ENCODE results near the gene TNXB. TPM values are rescaled to one million over a fixed set of nuclear protein-coding genes. Genes with fewer than 3 reads are reported as not detected.

TNXB gene
- total RNA-seq, 4 donors from 2014 or later, result 42.2 to 112 (median 80.9) TPM

DNA sequence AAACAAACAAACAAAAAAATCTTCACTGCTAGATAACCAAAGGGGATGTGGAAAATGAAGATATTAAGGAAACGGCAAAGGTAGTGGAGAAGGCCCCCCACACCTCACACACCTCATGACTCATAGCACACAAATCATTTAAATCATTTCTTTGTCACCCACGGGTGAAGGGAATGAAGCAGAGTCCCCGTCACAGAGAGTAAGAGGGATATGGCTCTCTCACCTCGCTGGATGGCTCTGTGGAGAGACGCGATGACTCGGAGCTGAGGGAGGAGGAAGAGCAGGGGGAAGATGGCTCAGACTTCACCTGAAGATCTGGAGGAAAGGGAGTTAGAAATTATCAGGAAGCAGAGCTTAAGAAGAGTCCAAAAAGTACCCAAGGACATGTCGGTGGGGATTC is 17.7 kb upstream of the TNXB start:
- Histone ChIP-seq H3K27me3 (no peaks in the 10 kb centered on the region), H3K9me3 (no peaks in the 10 kb centered on the region), H3K27ac (no peak overlapping the region), H3K4me1 (peaks cover 26% of the 10 kb centered on the region in 2 donors), H3K36me3 (peaks cover 11 to 37% of the 10 kb centered on the region in 2 donors), H3K4me3 (replicated peaks in 1 of 3) (no peak overlapping the region)
- TF ChIP-seq, protein P1, sequence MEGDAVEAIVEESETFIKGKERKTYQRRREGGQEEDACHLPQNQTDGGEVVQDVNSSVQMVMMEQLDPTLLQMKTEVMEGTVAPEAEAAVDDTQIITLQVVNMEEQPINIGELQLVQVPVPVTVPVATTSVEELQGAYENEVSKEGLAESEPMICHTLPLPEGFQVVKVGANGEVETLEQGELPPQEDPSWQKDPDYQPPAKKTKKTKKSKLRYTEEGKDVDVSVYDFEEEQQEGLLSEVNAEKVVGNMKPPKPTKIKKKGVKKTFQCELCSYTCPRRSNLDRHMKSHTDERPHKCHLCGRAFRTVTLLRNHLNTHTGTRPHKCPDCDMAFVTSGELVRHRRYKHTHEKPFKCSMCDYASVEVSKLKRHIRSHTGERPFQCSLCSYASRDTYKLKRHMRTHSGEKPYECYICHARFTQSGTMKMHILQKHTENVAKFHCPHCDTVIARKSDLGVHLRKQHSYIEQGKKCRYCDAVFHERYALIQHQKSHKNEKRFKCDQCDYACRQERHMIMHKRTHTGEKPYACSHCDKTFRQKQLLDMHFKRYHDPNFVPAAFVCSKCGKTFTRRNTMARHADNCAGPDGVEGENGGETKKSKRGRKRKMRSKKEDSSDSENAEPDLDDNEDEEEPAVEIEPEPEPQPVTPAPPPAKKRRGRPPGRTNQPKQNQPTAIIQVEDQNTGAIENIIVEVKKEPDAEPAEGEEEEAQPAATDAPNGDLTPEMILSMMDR (IDR thresholded peaks at IDR 0.05), result no peak
- TF ChIP-seq POLR2A (IDR thresholded peaks at IDR 0.05), result no peak
- intact Hi-C loops (cut with DNase I), result no loop called here
- 57 to 64% methylated on average over 8 of the region's 8 CpGs for WGBS, 2 donors
- DNase-seq, result no peak

DNA sequence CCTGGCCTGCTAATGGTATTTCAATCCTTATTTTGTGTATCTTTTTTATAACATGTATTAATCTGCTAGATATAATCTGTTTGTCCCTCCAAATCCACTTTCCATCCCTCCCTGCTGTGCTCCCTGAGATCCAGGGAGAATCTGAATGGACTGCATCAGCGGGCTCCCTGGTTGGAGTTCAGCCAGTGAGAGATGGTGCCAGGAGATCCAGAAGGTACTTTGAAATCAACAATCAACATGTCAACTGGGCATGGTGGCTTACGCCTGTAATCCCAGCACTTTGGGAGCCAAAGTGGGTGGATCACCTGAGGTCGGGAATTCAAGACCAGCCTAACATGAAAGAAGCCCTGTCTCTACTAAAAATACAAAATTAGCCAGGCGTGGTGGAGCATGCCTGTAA is 14.5 kb upstream of the TNXB start:
- H3K9me3 ChIP-seq, result no peaks in the 10 kb centered on the region
- H3K36me3 ChIP-seq, result peaks cover 37 to 61% of the 10 kb centered on the region in 2 donors
- DNase-seq, result no peak
- H3K4me3 ChIP-seq (replicated peaks in 1 of 3), result no peak overlapping the region
- TF ChIP-seq, protein P1 (IDR thresholded peaks at IDR 0.05), result no peak
- TF ChIP-seq POLR2A (IDR thresholded peaks at IDR 0.05), result no peak
- peaks cover 16 to 20% of the 10 kb centered on the region in 2 donors for H3K4me1 ChIP-seq
- no peaks in the 10 kb centered on the region for H3K27me3 ChIP-seq
- intact Hi-C loops (cut with DNase I), result no loop called here
- no peak overlapping the region for H3K27ac ChIP-seq
- 86 to 88% methylated on average over 4 of the region's 4 CpGs for WGBS, 2 donors

DNA sequence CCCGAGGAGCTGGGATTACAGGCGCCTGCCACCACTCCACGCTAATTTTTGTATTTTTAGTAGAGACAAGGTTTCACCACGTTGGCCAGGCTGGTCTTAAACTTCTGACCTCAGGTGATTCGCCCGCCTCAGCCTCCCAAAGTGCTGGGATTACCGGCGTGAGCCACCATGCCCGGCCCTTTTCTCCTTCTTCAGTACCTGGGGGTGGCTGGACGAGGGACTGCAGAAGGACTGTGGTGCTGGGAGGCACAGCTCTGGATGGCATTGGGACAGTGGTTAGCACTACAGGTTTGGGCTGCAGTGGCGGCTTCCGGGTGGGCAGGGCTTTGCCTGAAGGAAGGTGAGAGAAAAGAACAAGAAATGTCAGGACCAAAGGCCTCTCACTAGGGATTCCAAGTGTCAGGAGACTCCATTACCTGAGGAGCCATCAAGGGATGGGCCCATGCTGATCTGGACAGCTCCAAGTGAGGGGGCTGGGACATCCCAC is 11.5 kb upstream of the TNXB start:
- intact Hi-C loops (cut with DNase I), result no loop called here
- peaks cover 60 to 82% of the 10 kb centered on the region in 2 donors for H3K36me3 ChIP-seq
- H3K27me3 ChIP-seq, result no peaks in the 10 kb centered on the region
- no peak overlapping the region for H3K27ac ChIP-seq
- no peak for DNase-seq
- no peak for TF ChIP-seq POLR2A (IDR thresholded peaks at IDR 0.05)
- TF ChIP-seq, protein P1 (IDR thresholded peaks at IDR 0.05), result no peak
- no peak overlapping the region for H3K4me3 ChIP-seq (replicated peaks in 1 of 3)
- H3K9me3 ChIP-seq, result no peaks in the 10 kb centered on the region
- WGBS, 2 donors, result 93 to 94% methylated on average over 12 of the region's 12 CpGs
- H3K4me1 ChIP-seq, result peaks cover 0 to 7% of the 10 kb centered on the region in 2 donors

DNA sequence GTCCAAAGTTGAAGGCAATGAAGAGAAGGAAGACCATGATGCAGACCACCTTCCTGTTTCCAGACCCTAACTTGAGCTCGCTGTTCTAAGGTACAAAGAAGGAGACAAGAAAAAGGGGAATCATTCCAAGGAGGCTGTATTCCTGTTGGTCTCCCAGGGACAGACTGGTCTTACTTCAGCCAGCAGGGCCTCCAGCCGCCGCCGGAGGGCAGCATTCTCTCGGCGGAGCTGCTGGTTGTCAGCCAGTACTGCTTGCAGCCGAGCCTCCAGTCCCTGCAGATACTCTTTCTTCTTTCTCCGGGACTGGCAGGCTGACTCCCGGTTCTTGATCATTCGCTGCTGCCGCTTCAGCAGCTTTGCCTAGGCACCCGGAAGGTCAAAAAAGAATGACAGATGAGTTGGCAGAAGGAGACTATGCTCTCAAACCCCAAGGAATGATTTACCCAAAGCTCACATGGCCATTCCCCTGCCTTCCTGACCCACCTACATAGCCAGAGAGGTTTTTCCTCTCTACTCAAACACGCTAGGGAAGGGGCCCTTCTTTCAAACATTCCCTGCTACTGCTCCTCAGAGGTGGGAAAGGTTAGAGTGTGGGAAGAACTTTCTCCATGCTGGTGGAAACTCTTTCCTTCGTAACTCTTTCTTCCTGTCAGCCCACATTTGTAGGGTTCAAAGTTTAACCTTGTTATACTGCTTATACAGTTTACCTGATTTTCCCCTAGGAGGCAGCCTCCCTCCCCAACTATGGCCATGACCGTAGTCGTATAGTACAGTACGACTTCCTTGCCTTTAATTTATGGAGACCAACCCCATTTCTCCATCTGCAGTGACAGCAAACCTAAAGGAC is 9.9 kb upstream of the TNXB start:
- no peaks in the 10 kb centered on the region for H3K9me3 ChIP-seq
- DNase-seq, result peak; percentile 90 to 91
- intact Hi-C loops (cut with DNase I), result loop anchor here (5.0 to 10.0 kb wide), 2 partner anchors 33 to 74 kb away; partner anchors contain the start of genes PPT2 and PRRT1
- H3K4me3 ChIP-seq (replicated peaks in 1 of 3), result no peak overlapping the region
- H3K27me3 ChIP-seq, result no peaks in the 10 kb centered on the region
- TF ChIP-seq, protein P1 (IDR thresholded peaks at IDR 0.05), result peak; percentile 77 to 96 (median 93)
- no peak for TF ChIP-seq POLR2A (IDR thresholded peaks at IDR 0.05)
- peaks cover 63 to 68% of the 10 kb centered on the region in 2 donors for H3K36me3 ChIP-seq
- WGBS, 2 donors, result 25 to 31% methylated on average over 17 of the region's 17 CpGs
- peak overlapping the region in 2 of 3 donors; percentile 26 to 57 for H3K27ac ChIP-seq
- peaks cover 2 to 16% of the 10 kb centered on the region in 2 donors for H3K4me1 ChIP-seq

DNA sequence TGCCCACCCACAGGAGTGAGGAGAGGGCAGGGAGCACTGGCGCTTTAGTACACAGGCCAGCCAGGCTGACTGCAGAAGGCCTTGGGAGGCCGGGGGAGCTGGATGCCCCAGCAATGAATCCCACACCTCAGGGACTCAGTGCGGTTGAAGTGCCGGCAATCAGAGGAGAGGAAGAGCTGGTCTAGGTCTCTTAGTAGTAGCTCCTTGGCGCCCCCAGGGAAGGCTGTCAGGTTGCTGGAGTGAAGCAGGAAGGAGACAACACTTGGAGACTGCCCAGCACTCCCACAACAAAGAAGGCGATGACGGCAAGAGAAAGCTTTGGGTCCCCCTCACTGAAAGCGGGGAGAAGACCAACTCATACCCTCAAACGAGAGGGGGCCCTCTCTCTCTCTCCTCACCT is 8.3 kb upstream of the TNXB start:
- H3K36me3 ChIP-seq, result peaks cover 56 to 58% of the 10 kb centered on the region in 2 donors
- peak overlapping the region in 1 of 3 donors; percentile 36 for H3K27ac ChIP-seq
- H3K27me3 ChIP-seq, result no peaks in the 10 kb centered on the region
- intact Hi-C loops (cut with DNase I), result loop anchor here (5.0 to 10.0 kb wide), 2 partner anchors 35 to 73 kb away; partner anchors contain the start of genes PPT2 and PRRT1
- DNase-seq, result no peak
- no peak overlapping the region for H3K4me3 ChIP-seq (replicated peaks in 1 of 3)
- H3K9me3 ChIP-seq, result no peaks in the 10 kb centered on the region
- peaks cover 10 to 31% of the 10 kb centered on the region in 2 donors for H3K4me1 ChIP-seq
- WGBS, 2 donors, result 89 to 93% methylated on average over 9 of the region's 9 CpGs
- TF ChIP-seq, protein P1 (IDR thresholded peaks at IDR 0.05), result no peak
- TF ChIP-seq POLR2A (IDR thresholded peaks at IDR 0.05), result no peak
